ENCODE results near the gene CCNJL.

Gene CCNJL

DNA sequence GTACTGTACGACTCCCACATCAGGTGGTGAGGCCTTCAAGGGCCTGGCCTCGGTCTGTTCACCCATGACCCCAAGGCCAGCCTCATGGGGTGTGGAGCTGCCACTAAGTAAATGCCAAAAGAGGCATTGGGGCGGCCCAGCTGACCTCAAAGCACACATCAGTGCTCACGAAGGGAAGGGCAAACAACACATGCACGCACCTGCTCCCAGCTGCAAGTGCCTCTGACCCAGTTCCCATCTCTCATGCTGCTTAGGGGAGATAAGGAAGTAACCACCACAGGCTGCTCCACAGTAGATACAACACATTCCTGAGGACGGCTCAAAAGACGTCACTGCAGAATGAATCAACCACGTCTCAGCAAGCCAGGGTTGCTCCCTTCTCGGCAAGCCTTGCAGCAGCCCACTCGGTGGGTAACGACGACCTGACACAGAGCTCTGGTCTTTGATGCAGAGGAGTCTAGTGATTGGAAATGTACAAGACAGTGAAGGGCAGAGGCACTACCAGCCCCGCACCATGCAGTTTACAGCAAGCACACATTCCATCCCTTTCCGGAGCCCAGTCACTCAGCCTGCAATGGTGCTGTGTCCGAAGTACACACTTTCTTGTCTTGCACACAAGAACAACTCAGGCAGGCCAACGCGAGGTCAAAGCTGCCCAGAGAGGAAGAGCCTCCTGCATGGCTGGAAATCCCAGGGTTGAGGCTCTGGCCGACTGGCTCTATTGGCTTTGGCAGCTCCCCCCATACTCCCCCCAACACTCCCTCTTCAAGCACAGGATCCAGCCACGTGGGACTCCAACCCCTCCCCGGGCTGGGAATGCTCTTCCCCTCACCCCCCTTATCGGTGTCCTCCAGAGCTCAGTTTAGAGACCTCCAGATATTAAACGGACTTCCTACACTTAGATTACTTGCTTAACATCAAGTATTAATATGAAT lies 51.2 kb downstream of the CCNJL start:
- TF ChIP-seq, protein P1, sequence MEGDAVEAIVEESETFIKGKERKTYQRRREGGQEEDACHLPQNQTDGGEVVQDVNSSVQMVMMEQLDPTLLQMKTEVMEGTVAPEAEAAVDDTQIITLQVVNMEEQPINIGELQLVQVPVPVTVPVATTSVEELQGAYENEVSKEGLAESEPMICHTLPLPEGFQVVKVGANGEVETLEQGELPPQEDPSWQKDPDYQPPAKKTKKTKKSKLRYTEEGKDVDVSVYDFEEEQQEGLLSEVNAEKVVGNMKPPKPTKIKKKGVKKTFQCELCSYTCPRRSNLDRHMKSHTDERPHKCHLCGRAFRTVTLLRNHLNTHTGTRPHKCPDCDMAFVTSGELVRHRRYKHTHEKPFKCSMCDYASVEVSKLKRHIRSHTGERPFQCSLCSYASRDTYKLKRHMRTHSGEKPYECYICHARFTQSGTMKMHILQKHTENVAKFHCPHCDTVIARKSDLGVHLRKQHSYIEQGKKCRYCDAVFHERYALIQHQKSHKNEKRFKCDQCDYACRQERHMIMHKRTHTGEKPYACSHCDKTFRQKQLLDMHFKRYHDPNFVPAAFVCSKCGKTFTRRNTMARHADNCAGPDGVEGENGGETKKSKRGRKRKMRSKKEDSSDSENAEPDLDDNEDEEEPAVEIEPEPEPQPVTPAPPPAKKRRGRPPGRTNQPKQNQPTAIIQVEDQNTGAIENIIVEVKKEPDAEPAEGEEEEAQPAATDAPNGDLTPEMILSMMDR (IDR thresholded peaks at IDR 0.05; ENCODE audit: low read depth, low read length), result no peak
- no peaks in the 10 kb centered on the region for H3K9me3 ChIP-seq
- no peaks in the 10 kb centered on the region for H3K36me3 ChIP-seq
- no peak for DNase-seq
- H3K4me1 ChIP-seq, result peaks cover 28% of the 10 kb centered on the region
- no peaks in the 10 kb centered on the region for H3K27me3 ChIP-seq
- H3K4me3 ChIP-seq (ENCODE audit: low read depth, low read length), result no peak overlapping the region

DNA sequence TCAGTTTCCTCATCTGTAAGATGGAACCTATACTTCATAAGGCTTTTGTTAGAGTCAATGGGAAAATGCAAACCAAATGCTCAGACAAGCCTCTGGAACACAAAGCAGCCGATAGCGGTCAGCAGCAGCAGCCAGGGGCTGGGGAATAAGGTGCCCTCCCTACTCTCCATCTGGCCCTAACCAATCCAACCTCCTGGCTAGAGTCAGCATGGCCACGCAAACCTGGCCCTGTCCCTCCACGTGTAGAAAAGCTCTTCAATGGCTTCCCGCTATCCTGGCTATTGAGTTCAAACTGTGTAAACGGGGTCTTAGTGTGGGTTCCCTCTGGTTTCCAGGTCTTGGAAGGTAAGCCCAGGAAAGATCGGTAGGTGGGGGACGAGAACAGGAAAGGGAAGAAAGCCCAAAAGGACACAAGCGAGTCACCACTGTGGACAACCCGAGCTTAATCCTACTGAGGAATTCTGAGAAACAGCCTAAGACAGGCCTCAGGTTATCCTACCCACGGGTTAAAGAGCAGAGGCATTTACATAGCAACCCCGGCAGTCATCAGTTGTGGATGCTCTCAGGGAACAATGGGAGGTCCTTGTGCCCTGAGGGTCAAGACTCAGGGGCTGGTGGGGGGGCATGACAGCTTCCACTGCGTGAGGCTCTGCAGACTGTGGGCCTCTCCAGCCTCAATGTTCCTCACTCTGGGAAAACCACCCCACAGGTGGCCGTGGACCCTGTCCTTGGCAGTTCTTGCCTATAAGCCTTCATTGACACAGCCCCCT lies 52.2 kb downstream of the CCNJL start:
- H3K27me3 ChIP-seq, result no peaks in the 10 kb centered on the region
- H3K4me1 ChIP-seq, result peaks cover 28% of the 10 kb centered on the region

DNA sequence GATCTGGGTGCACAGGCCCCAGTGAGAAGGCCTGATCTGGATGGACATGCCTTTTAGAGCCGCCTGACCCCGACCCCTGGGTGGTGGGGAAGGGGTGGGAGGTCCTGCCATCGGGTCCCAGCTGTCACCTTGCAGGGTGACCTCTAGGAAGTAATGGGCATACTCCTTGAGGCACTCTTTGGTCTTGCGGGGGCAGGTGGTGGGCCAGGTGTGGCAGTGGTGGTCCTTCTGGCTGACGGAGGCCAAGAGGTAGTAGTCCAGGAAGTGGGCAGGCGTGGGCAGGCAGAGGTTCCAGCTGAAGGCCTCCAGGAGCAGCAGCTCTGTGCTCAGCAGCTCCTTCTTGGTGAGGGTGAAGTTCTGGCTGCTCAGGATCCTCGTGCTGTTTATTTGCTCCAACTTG lies 53.0 kb downstream of the CCNJL start:
- TF ChIP-seq, protein P1 (IDR thresholded peaks at IDR 0.05; ENCODE audit: low read depth, low read length), result no peak
- Histone ChIP-seq H3K4me3 (ENCODE audit: low read depth, low read length) (no peak overlapping the region), H3K9me3 (no peaks in the 10 kb centered on the region), H3K4me1 (peaks cover 28% of the 10 kb centered on the region), H3K36me3 (no peaks in the 10 kb centered on the region), H3K27me3 (no peaks in the 10 kb centered on the region)
- DNase-seq, result no peak

More for the DNA sequence above, 52.2 kb downstream of the CCNJL start:
- H3K4me3 ChIP-seq (ENCODE audit: low read depth, low read length), result no peak overlapping the region
- no peaks in the 10 kb centered on the region for H3K9me3 ChIP-seq
- TF ChIP-seq, protein P1 (IDR thresholded peaks at IDR 0.05; ENCODE audit: low read depth, low read length), result no peak
- no peak for DNase-seq
- H3K36me3 ChIP-seq, result no peaks in the 10 kb centered on the region

DNA sequence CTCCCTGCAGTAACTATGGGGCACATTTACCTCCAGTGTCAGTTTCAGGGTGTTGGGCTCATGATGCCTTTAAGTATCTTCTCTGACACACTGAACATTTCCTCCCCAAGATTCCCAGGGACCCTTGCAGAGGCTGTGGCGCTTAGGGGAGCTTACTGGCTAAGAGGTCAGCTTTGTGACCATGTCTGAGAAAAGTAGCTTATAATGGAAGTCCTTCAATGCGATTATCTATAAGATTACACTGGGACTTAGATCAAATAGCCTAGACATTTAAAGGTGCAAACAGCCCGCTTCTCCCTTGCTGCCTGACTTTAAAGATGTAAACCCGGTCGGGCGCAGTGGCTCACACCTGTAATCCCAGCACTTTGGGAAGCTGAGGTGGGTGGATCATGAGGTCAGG lies 57.7 kb downstream of the CCNJL start:
- Histone ChIP-seq H3K4me3 (ENCODE audit: low read depth, low read length) (no peak overlapping the region), H3K36me3 (peaks cover 13% of the 10 kb centered on the region; the same call in 1 of the 2 replicates), H3K4me1 (peaks cover 3% of the 10 kb centered on the region; the same call in 1 of the 2 replicates), H3K9me3 (no peaks in the 10 kb centered on the region), H3K27me3 (no peaks in the 10 kb centered on the region)
- no peak for DNase-seq
- TF ChIP-seq, protein P1 (IDR thresholded peaks at IDR 0.05; ENCODE audit: low read depth, low read length), result no peak

DNA sequence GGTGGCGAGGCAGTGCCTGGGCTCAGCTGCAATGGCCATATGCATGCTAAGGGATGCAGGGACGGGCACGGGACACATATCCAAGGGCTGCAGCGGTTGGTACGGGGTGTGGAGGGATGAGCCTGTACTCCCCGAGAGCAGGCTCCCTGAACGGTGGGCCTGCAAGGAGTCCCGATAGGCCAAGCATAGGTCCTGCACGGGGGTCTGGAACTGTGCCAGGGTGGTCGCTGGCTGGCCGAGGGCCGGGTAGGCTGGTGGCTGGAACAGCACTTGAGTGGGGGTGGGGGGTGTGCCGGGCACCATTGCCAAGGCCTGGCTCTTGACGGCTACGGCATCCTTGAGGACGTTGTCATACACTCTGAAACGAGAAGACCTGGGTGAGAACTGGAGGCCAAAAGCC lies 58.9 kb downstream of the CCNJL start:
- no peak overlapping the region for H3K4me3 ChIP-seq (ENCODE audit: low read depth, low read length)
- peaks cover 13% of the 10 kb centered on the region; the same call in 1 of the 2 replicates for H3K36me3 ChIP-seq
- H3K4me1 ChIP-seq, result peaks cover 3% of the 10 kb centered on the region; the same call in 1 of the 2 replicates
- H3K27me3 ChIP-seq, result no peaks in the 10 kb centered on the region
- TF ChIP-seq, protein P1 (IDR thresholded peaks at IDR 0.05; ENCODE audit: low read depth, low read length), result no peak
- H3K9me3 ChIP-seq, result no peaks in the 10 kb centered on the region
- no peak for DNase-seq
